Thyroid gland (tissue), 4 donors: Measurements from ENCODE around the gene DTNBP1.

ENCODE experiments used
- CTCF ChIP-seq, 6 experiments: fragments of 200-600 bp in 3 of 6; fragments of 450-650 bp in 3 of 6; sonication (generic) in 3 of 6; IDR thresholded peaks; one replicate each; pipeline ENCODE4 v1.5.1; 2016 to 2019; ENCODE audit warnings: antibody characterized with exemption in 6 of 6, mild to moderate bottlenecking in 2 of 6, inconsistent platforms in 1 of 6, moderate library complexity in 1 of 6
- POLR2A ChIP-seq, 2 donors: fragments of 450-650 bp; IDR thresholded peaks; one replicate each; pipeline ENCODE4 v1.6.1; 2017; ENCODE audit warnings: antibody characterized with exemption in 2 of 2, mild to moderate bottlenecking in 2 of 2, moderate library complexity in 1 of 2

GRCh38 chr6:15593798-15594197, 69.0 kb downstream of the DTNBP1 start:
- no peak for TF ChIP-seq CTCF (IDR thresholded peaks at IDR 0.05)
- no peak for TF ChIP-seq POLR2A (IDR thresholded peaks at IDR 0.05)
